ENCODE results near the gene SLC15A4.

Gene SLC15A4

GRCh38 chr12:128792398-128792797 is 31.4 kb downstream of the SLC15A4 start:
- DNase-seq, result no peak

DNA sequence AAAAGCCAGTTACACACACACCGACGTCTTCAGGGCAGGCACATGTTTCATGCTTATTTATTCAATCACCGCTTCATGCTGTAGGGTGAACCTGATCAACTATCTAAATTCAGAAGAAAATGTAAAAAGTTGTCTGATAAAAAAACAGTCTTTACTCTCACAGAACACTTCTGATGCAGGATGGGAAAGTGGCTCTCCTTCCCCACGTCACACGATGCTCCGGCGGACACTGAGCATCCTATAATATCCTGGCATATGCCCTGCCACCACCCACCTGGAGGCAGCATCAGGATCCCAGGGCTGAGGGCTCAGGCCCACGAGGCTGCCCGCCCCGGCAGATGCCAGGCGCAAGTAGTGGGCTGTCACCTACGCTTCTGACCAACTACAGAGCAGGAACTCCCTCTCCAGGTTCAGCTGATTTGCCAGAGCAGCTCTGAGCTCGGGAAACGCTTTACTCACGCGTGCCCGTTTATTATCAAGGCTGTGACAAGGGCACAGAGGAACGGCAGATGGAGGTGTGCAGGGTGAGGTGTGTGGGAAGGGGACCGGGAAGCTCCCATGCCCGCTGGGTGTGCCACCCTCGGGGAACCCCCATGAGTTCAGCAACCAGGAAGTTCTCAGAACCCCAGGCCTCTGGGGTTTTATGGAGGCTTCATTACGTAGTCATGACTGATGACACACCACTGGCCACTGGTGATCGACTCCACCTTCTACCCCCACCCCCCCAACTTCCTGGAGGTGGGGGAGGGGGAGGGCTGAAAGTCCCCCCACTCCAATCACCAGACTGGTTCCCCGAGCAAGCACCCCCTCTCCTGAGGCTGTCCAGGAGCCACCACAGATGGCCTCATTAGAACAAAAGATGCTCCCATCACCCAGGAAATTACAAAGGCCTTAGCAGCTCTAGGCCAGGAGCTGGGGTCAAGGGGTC is 32.1 kb downstream of the SLC15A4 start:
- DNase-seq, result no peak

- DNase-seq, result no peak
These were observed 32.9 kb downstream of the SLC15A4 start for GRCh38 chr12:128790653-128791373.

- DNase-seq, result no peak
These were observed 33.5 kb downstream of the SLC15A4 start for GRCh38 chr12:128790221-128790620.

GRCh38 chr12:128789356-128789929 is 34.3 kb downstream of the SLC15A4 start:
- no peak for DNase-seq

DNA sequence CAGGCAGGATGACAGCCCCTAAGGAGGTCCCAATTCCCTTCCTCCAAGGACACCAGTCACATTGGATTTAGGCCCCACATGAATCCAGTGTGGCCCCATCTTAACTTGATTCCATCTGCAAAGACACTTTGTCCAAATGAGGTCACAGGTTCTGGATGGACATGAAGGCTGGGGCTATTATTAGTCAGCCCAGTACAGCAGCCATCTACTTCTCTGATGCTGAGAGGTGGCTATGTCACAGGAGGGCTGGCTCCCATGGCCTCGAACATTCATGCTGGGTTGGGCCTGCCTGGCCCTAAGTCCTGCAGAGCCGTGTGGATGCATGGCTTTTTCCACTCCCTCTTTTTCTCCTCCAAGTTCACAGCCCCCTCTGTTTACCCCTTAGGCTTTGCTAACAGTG is 35.9 kb downstream of the SLC15A4 start:
- DNase-seq, result no peak

DNA sequence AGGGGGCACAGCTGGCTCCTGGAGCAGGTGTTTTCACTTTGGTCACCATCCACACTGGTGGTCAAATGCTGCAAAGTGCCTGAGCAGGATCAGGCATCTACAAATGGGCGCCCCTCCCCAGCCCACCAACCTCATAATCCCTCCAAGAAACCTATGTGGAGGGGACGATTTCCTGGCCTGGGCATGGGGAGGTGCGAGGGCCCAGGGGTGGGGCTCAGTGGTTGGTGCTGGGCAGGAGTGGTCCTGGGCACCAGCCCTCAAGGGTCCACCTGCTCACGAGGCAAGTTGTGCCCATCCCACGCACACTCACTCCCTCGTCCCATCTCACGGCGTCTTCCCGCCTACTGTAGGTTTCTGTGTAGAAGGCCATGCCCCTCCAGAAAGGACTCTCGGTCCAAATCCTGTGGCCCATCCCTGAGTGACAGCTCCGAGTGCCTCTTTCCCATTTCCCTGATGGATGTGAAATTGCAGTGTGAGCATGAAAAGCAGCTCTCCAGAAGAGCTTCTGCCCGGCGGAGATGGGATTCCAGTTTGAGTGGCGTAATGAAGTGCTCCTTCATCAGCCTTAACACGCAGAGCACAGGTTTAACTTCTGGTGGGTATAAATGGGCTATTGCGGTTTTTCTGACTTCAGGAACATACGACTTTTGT is 36.9 kb downstream of the SLC15A4 start:
- no peak for DNase-seq

DNA sequence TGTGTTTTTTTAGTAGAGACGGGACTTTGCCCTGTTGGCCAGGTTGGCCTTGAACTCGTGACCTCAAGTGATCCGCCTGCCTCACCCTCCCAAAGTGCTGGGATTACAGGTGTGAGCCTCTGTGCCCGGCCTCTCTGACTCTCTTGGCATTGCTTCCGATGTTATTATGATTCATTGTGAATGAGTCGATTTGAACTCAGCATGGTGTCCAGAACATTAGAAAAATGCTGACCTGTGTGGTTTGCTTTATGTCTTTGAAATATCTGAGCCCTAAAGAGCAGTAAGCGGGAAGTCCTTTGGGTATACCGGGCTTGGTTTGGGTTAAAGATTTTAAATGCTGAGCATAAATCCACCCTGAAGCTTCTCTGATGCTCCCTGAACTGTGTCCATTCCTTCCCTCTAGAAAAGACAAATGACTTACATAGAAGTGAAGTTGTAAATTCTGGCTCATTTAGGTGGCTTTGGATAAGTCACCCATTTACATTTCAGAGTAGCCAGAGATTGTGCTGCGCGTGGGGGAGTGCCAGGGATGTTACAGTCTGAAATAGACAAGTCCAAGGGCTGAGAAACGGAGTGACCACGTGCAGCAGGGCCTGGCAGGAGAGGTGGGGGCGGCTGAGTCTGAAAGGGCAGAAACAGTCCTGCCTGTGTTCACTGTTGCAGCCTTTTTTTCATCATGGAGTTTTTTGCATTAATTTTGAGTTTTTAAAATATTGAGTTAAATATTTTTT is 39.6 kb downstream of the SLC15A4 start:
- DNase-seq, result no peak

DNA sequence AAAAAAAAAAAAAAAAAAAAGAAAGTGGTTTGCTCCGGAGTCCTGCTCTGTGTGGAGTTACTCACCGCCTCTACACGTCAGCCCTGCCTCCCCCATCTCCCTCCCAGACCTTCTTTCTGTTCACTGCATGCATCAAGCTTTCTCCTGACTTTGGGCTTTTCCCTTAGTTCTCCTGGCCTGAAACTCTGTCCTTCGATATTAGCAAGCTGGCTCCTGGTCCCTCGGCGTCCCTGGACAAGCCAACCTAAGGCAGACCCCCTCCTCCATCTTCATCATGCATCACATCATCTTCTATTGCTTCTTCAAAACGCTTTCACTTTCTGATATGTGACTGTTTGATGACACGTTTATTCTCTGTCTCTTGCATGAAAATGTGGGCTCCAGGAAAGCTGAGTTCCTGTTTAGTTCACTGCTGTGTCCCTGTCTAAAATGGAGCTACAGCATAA is 40.6 kb downstream of the SLC15A4 start:
- DNase-seq, result no peak

DNA sequence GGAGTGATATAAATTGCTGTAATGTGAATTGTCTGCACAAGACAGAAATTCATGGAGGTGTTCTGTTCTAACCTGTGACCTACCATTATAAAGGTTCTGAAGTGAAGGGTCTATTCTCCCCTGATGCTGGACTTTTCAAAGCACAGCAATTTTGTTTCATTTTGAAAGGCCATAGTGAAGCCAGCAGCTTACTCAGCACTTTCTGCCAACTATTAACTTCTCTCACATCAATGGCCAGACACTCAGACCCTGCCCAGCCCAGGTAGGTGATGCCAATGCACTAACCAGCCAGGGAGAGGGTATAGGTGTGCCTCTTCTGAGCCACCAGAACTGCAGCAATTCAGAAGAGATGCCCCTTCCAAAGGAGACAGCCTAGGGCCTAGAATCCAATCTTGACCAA is 43.9 kb downstream of the SLC15A4 start:
- DNase-seq, result no peak

DNA sequence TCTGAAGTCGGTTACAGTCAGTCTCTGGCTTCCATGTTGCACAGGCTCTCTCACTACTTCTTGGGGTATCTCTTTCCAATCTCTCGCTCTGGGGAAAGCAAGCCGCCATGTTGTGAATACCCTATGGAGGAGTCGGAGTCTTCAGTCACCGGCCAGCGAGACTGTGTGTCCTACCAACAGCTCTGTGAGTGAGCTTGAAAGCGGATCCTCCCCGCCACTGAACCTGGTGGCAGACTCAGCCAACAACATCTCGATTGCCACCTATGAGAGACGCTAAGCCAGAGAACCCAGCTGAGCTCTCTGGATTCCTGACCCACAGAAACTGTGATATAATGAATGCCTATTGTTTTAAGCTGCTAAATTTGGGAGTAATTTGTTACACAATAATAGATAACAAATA is 51.5 kb downstream of the SLC15A4 start:
- no peak for DNase-seq

- DNase-seq, result peak; percentile 7
These were observed 52.1 kb downstream of the SLC15A4 start for GRCh38 chr12:128771681-128772080.

DNA sequence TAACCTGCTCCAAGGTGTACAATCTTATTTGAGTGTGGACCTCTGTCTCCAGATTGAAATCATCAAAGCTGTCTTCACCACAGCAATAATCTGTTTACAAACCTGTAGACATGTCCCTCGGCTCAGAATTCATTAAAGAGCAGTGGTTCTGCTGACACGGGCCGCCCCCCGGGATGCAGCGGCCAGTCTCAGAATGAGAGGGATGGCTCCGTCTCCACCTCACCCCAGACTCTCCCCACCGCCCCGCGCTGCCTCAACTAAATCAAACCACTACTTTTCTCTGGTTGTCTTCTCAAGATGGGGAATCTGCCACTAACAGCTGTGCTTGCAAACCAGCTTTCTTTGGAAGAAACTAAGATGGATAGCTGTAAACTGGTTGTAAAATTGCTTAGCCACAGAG is 56.2 kb downstream of the SLC15A4 start:
- no peak for DNase-seq

DNA sequence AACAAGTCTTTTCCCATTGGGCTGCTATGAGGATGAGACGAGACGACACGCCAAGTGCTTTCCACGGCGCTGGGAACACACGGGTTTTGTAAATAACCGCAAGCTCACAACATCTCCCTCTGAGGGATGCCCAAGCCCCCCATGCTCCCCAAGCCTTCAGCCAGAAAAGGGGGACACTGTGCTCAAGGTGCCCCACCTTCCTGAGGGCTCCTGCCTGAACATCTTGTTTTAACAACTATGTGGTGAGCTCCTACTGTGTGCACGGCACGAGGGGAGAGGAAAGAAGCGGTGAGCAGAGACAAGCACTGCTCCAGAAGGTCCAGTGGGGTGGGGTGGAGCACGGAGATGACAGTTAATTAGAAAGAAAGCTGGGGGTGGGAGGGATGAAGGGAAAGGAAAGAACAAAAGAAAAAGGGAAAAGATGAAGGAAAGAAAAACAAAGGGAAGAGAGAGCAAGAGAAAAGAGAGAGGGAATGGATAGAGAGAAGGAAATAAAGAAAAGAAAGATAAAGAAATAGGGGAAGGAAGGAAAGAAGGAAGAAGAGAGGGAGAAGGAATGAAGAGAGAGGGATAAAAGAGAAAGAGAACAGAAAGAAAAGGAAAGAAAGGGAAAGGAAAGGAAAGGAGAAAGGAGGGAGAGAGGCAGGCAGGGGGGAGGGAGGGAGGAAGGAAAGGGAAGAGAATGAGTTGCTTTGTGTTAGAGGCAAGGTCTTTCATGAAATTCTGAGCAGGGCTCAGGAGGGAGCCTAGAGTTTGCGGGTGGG is 56.8 kb downstream of the SLC15A4 start:
- DNase-seq, result no peak

GRCh38 chr12:128763395-128763794 is 60.4 kb downstream of the SLC15A4 start:
- DNase-seq, result no peak

- DNase-seq, result no peak
These were observed 62.4 kb downstream of the SLC15A4 start for GRCh38 chr12:128761379-128761790.

DNA sequence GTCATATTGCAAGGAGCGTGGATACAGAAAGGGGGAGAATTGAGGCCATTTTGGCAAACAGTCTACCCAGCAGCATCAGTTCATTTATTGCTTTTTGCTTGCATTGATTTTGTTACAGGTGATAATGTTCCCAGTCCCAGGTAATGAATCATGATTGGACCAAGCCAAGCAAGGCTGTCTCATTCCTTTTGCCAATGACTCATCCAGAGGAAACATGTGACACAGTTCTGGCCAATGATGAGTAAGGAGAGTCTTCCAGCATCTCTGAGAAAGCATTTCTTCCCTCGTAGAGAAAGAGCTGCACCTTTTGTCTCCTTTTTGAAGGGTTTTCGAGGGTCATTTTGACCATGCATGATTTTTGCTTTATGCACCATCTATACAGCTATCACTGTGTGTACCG is 68.2 kb downstream of the SLC15A4 start:
- no peak for DNase-seq

GRCh38 chr12:128754275-128754674 is 69.5 kb downstream of the SLC15A4 start:
- DNase-seq, result no peak

- no peak for DNase-seq
These were observed 70.3 kb downstream of the SLC15A4 start for GRCh38 chr12:128753438-128753837.

DNA sequence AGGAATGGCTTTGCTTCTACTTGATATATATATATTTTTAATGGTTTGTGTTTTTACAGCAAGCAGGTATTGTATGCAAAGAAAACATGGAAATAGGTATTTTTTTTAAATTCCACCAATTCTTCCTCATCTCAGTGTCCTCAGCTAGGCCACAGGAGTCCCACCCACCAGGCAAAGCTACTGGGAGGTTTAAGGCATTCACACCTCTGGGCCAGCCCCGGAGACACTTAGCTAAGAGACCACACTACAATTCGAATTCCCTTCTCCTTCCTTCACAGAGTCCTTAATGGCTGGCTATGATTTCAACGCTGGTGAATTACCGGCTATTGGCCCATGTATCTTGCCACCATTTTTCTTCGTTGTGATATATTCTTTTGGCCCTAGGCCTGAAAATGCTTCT is 71.4 kb downstream of the SLC15A4 start:
- DNase-seq, result no peak

- DNase-seq, result no peak
These were observed 76.3 kb downstream of the SLC15A4 start for GRCh38 chr12:128747441-128747840.
